ENCODE results near the gene FGF16. TPM values are rescaled to one million over a fixed set of nuclear protein-coding genes. Genes with fewer than 3 reads are reported as not detected.
A peak's percentile ranks its signal among the peaks of the same experiment; 100 is the strongest.
"Not testable (repeated sequence)": the region's sequence is repeated elsewhere in the genome, so short reads cannot be mapped to it uniquely, and the experiment has no call there.

FGF16 gene
- not detected for total RNA-seq

DNA sequence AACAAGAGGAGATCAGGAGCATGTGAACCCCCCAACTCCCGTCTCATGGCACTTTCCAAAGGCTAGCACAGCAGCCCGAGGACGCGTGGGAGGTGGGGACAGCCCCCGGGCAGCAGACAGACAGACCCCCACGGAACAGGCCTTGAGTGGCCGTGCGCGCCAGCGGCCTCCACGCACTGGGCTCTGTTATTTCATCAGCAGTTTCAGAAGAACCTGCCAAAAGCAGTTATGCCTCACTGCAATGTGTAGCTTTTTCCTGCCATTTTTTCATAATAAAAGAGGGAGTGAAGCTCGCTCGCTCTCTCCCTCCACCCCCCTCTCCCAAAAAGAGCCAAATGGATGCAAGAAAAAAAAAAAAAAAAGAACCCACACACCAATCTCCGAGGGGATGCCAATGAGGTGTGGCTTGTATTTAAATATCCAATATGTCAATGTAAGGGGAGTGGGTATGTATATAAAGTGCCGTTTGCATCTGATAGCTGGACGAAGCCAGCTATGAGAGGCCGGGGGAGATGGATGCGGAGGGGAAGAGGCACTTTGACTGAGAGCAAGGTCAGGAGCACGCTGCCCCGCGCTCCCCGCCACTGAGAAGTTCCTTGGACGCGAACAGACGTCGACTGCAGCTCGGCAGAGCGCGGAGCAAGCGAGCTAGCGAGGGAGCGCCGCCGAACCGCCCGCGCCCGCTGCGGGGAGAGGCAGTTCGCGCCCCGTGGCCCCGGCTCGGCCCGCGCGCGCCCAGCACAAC is at the start of gene FGF16:
TSS of gene FGF16 (plus strand) at position 482 of the 745 bp plus-strand sequence. CDS start 286 bp downstream, outside the sequence.
- Mint-ChIP-seq H3K4me1 (ENCODE audit: low read depth in 2 of 2) (peaks cover 0 to 6% of the 10 kb centered on the region in 2 donors), H3K4me3 (peak within 1 kb of the TSS; percentile 56), H3K27me3 (peaks cover 15 to 31% of the 10 kb centered on the region in 2 donors), H3K9me3 (no peaks in the 10 kb centered on the region), H3K36me3 (no peaks in the 10 kb centered on the region), H3K27ac (no peak within 1 kb of the TSS)
- DNase-seq (ENCODE audit: low spot score) (no peak), ATAC-seq (peak in 1 of 2 donors; percentile 48)

DNA sequence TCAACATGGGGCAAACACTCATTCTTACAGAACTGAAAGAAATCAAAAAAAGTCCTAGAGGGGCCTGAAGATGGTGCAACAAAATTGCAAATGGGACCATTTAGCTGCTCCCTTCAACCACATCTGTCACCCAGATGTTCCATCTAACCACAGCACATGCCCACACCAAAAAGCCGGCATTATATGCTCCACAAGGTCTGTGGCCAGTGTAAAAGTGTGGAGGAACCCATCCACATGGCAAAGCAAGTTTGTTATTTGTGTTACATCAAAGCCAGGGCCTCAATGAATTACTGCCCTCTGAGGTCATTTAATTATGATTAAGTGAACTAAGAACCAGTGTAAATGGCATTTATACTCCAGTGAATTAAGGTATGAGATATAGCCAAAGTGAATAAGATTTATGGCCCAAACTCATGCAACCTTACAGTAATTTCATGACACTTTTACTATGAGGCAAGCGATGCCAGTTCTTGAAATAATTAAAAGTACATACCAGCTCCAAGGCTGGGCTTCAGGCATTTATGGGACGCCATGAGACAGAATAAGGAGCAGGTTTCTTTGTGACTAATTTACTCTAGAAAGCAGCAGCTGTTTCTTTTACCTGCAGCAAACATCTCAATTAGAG is 48.7 kb upstream of the FGF16 start:
- no peak for ATAC-seq
- H3K27me3 Mint-ChIP-seq = peaks cover 0 to 8% of the 10 kb centered on the region in 2 donors
- H3K9me3 Mint-ChIP-seq = no peaks in the 10 kb centered on the region
- DNase-seq (ENCODE audit: low spot score) = no peak
- no peaks in the 10 kb centered on the region for H3K4me1 Mint-ChIP-seq (ENCODE audit: low read depth in 2 of 2)
- H3K36me3 Mint-ChIP-seq = no peaks in the 10 kb centered on the region
- H3K27ac Mint-ChIP-seq = no peak overlapping the region
- no peak overlapping the region for H3K4me3 Mint-ChIP-seq

DNA sequence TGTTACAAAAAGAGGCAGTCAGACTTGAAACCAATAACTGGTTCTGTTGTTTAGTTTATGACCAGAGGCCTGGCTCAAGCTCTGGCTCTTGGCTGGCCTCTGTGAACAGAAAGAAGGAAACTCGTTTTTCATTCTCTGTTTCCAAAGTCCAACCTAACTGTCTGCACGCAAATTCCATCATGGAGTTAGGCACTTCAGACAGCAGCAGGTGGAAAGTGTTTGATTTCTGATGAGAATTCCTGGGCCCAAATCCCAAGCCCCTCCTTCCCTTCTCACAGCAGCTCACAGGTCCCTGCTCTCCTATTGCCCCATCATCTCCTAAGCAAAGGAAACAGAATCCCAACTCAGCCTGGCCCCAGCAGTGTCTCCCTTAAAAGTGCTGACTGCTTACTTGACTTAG is 42.8 kb upstream of the FGF16 start:
- Mint-ChIP-seq H3K36me3 (no peaks in the 10 kb centered on the region), H3K4me1 (ENCODE audit: low read depth in 2 of 2) (no peaks in the 10 kb centered on the region), H3K4me3 (no peak overlapping the region), H3K9me3 (no peaks in the 10 kb centered on the region), H3K27me3 (peaks cover 12 to 18% of the 10 kb centered on the region in 2 donors), H3K27ac (no peak overlapping the region)
- DNase-seq (ENCODE audit: low spot score) = no peak
- ATAC-seq = no peak

DNA sequence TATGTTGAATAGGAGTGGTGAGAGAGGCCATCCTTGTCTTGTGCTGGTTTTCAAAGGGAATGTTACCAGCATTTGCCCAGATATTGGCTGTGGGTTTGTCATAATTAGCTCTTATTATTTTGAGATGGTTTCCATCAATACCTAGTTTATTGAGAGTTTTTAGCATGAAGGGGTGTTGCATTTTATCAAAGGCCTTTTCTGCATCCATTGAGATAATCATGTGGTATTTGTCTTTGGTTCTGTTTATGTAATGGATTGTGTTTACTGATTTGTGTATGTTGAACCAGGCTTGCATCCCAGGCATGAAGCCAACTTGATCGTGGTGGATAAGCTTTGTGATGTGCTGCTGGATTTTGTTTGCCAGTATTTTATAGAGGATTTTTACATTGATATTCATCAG is 39.4 kb upstream of the FGF16 start:
- H3K4me1 Mint-ChIP-seq (ENCODE audit: low read depth in 2 of 2); ATAC-seq; H3K36me3 Mint-ChIP-seq; H3K27ac Mint-ChIP-seq; DNase-seq (ENCODE audit: low spot score); H3K4me3 Mint-ChIP-seq; H3K9me3 Mint-ChIP-seq: not testable (repeated sequence)
- H3K27me3 Mint-ChIP-seq = peaks cover 21 to 23% of the 10 kb centered on the region in 2 donors

DNA sequence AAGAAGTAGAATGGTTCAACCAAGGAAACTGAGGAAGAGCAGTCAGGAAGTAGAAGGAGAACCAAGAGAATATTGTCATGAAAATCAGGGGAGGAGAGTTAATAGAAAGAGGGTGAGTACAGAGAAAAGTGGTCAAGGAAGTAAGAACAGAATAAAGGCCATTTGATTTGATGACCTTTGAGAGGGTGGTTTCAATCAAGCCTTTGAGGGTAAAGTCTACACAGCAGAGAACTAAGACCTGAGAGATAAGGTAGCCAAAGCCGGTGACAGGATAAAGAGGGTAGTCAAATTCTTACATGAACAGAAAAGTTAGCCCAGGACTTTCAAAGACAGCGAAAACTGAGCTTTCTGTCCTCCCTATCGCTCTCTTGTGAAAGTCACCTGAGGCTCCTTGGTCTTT is 34.6 kb upstream of the FGF16 start:
- DNase-seq (ENCODE audit: low spot score) (no peak), ATAC-seq (no peak)
- Mint-ChIP-seq H3K9me3 (no peaks in the 10 kb centered on the region), H3K4me3 (no peak overlapping the region), H3K4me1 (ENCODE audit: low read depth in 2 of 2) (no peaks in the 10 kb centered on the region), H3K27ac (no peak overlapping the region), H3K27me3 (peaks cover 23 to 29% of the 10 kb centered on the region in 2 donors), H3K36me3 (peaks cover 4% of the 10 kb centered on the region)

DNA sequence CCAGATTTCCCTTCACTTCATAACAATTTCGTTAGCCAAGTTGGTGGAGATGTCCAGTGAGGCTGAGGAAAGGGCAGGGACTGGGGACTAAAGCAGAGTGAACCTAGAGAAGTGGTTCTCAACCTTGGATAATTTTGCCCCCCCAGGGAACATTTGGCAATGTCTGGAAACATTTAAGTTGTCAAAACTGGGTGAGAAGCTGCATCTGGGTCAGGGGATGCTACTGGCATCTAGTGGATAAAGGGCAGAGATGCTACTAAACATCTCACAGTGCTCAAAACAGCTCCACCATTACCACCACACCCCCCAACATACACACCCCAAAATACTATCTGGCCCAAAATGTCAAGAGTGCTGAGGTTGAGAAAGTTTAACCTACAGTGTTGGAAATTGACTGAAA is 32.0 kb upstream of the FGF16 start:
- H3K36me3 Mint-ChIP-seq = peaks cover 4% of the 10 kb centered on the region
- H3K4me1 Mint-ChIP-seq (ENCODE audit: low read depth in 2 of 2) = no peaks in the 10 kb centered on the region
- ATAC-seq (no peak), DNase-seq (ENCODE audit: low spot score) (no peak)
- H3K27ac Mint-ChIP-seq = no peak overlapping the region
- no peaks in the 10 kb centered on the region for H3K9me3 Mint-ChIP-seq
- H3K27me3 Mint-ChIP-seq = peaks cover 10 to 13% of the 10 kb centered on the region in 2 donors
- H3K4me3 Mint-ChIP-seq = no peak overlapping the region

DNA sequence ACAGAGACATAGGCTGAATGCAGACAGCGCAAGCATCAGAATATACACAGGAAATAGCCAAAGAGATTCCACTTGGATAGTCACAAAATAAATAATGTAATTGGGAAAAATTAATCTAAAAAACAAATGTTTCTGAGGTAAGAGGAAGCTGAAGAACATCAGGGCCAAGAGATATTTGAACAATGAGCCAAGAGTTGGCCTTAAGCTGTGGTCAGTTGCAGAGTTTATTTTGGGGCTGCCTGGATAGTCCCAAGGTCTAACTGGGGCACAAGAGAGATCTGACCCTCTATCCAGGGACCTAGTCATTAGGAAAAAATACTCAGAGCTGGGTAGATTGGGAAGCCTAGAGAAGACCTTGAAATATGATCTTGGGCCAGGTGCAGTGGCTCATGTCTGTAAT is 31.3 kb upstream of the FGF16 start:
- peaks cover under 1% of the 10 kb centered on the region for H3K36me3 Mint-ChIP-seq
- H3K9me3 Mint-ChIP-seq = no peaks in the 10 kb centered on the region
- DNase-seq (ENCODE audit: low spot score) (no peak), ATAC-seq (no peak)
- no peak overlapping the region for H3K4me3 Mint-ChIP-seq
- H3K27ac Mint-ChIP-seq = no peak overlapping the region
- no peaks in the 10 kb centered on the region for H3K4me1 Mint-ChIP-seq (ENCODE audit: low read depth in 2 of 2)
- peaks cover 7 to 8% of the 10 kb centered on the region in 2 donors for H3K27me3 Mint-ChIP-seq

DNA sequence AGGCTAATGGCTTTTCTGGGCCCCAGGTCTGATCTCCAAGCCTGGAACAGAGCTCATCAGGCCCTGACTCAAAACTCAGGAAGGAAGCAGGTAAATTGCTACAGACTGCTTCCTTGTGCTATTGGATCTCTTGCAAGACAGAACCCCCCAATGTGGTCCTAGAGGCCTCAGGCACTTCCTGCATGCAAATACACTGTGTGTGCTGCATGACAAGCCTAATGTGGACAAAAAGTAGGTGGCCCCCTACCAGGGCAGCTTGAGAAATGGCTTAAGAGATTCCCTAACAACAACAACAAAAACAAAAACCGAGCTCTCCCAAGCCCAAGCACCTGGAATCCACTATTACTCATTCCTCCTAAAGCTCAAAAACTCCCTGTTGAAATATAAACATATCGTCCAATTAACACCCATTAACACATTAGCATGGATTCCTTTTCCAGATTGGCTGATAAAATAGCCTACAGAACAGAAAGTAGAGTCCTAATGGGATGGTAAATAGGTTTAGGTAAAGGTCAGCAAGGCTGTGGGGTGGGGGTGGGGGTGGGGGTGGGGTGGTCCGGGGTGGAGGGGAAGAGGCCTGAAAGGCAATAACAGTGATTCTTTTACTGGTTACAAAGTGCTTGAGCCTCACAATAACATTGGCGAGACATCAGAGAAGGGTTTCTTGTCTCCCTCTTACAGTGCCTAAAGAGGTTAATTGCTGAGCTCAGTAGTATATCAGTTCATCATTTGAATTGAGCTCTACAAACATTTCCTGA is 24.1 kb upstream of the FGF16 start:
- Mint-ChIP-seq H3K27ac (no peak overlapping the region), H3K27me3 (peaks cover 0 to 3% of the 10 kb centered on the region in 2 donors), H3K4me3 (no peak overlapping the region), H3K36me3 (no peaks in the 10 kb centered on the region), H3K9me3 (no peaks in the 10 kb centered on the region), H3K4me1 (ENCODE audit: low read depth in 2 of 2) (no peaks in the 10 kb centered on the region)
- ATAC-seq (no peak), DNase-seq (ENCODE audit: low spot score) (no peak)

DNA sequence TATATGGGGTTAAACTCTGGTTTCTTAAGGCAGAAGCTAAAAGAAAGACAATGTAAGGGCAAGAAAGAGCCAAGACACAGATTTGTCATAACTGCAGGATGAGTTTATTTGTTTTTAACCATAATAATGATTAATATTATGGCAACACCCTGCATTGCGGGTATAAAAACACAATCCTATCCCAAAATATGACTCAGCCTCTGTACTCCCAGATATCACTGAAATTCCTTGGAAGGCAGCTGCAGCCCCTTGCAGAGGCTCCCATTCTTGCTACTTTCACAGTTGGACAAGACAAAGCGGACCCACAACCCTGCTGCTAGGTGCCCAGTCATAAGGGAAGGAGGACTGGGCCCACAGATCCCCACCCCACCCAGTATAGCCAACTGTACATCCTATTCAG is 20.4 kb upstream of the FGF16 start:
- peaks cover 0 to 5% of the 10 kb centered on the region in 2 donors for H3K27me3 Mint-ChIP-seq

DNA sequence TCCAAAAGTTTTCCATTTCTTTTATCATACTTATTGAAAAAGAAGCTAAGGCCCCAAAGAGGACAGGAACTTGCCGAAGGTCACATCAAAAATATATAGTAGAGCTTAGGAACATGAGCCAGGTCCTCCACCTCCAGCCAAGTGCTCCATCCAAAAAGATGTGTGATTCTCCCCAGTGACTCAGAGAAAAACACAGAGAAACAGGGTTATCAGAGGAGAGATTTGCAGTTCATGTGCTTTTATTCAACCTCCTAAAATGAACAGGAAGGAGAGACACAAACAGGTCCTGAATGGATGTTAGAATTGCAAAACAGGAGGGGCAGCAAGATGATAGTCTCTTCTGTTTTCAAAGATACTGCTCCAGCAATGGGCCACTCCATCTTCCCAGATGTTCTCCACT is 19.6 kb upstream of the FGF16 start:
- no peak for DNase-seq (ENCODE audit: low spot score)
- H3K36me3 Mint-ChIP-seq = no peaks in the 10 kb centered on the region
- H3K4me3 Mint-ChIP-seq = no peak overlapping the region
- H3K27me3 Mint-ChIP-seq = peaks cover 0 to 5% of the 10 kb centered on the region in 2 donors
- no peak for ATAC-seq
- H3K9me3 Mint-ChIP-seq = no peaks in the 10 kb centered on the region
- no peak overlapping the region for H3K27ac Mint-ChIP-seq
- H3K4me1 Mint-ChIP-seq (ENCODE audit: low read depth in 2 of 2) = no peaks in the 10 kb centered on the region

More for the DNA sequence above, 20.4 kb upstream of the FGF16 start:
- no peak overlapping the region for H3K4me3 Mint-ChIP-seq
- ATAC-seq = no peak
- H3K9me3 Mint-ChIP-seq = no peaks in the 10 kb centered on the region
- no peaks in the 10 kb centered on the region for H3K4me1 Mint-ChIP-seq (ENCODE audit: low read depth in 2 of 2)
- no peak overlapping the region for H3K27ac Mint-ChIP-seq
- H3K36me3 Mint-ChIP-seq = no peaks in the 10 kb centered on the region
- DNase-seq (ENCODE audit: low spot score) = no peak

DNA sequence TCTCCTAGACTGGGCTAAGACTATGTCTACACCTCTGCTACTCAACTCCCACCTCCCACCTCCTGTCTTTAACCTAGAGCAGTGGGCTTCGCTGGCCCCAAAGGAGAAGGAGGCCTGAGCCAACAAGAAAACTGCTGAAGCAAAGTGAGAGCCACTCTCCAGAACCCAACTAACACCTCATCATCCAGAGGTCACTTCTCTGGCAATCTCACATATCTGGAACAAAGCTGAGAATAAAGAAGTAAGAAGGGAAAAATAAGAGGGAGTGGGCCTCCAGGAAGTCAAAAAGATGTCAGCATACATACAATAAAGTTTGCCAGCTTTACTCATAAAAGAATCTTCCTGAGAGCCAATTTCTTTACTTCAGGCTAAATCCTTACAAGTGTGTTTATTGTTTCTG is 18.6 kb upstream of the FGF16 start:
- peaks cover 0 to 5% of the 10 kb centered on the region in 2 donors for H3K27me3 Mint-ChIP-seq
- H3K27ac Mint-ChIP-seq = no peak overlapping the region
- no peaks in the 10 kb centered on the region for H3K4me1 Mint-ChIP-seq (ENCODE audit: low read depth in 2 of 2)

DNA sequence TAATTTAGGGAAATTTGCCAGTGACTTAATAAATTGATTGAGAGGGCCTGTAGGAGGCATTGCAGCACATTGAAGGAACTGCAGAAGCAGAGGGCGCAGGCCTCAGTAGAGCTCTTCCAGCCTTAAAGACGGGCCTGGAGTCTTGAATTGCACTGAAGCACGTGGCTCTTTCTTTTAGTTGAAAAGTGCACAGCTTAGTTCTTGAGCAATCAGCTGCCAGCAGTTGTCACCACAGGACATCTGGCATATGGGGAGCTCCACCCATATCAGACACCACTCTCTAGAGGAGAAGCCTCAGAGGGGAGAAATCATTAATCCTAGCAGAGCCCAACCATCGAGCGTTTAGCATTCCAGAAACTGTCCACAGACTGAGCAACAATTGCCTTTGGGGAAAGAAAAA is 16.0 kb upstream of the FGF16 start:
- Mint-ChIP-seq H3K27me3 (peaks cover 0 to 8% of the 10 kb centered on the region in 2 donors), H3K4me1 (ENCODE audit: low read depth in 2 of 2) (no peaks in the 10 kb centered on the region), H3K9me3 (no peaks in the 10 kb centered on the region), H3K4me3 (no peak overlapping the region), H3K27ac (no peak overlapping the region), H3K36me3 (no peaks in the 10 kb centered on the region)
- DNase-seq (ENCODE audit: low spot score) (no peak), ATAC-seq (no peak)

More for the DNA sequence above, 18.6 kb upstream of the FGF16 start:
- no peaks in the 10 kb centered on the region for H3K36me3 Mint-ChIP-seq
- DNase-seq (ENCODE audit: low spot score) (no peak), ATAC-seq (peak in 1 of 2 donors; percentile 40)
- H3K9me3 Mint-ChIP-seq = no peaks in the 10 kb centered on the region
- no peak overlapping the region for H3K4me3 Mint-ChIP-seq

DNA sequence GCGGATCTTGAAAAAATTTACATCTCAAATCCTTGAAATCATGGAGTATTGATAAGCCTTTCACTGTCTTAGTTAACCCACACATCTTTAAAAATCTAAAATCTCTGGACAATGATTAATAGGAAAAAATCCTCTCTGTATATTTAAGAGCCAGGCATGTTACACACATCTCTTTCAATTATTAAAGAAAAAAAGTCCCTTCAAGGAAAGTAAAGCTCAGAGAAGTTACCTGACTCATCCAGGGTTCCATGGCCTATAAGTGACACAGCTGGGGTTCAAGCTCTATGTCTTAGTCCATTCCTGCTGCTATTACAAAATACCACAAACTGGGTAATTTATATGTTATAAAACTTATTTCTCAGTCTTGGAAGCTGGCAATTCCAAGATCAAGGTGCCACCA is 14.2 kb upstream of the FGF16 start:
- no peak for ATAC-seq
- Mint-ChIP-seq H3K36me3 (no peaks in the 10 kb centered on the region), H3K9me3 (no peaks in the 10 kb centered on the region), H3K4me3 (no peak overlapping the region), H3K4me1 (ENCODE audit: low read depth in 2 of 2) (no peaks in the 10 kb centered on the region), H3K27me3 (peaks cover 0 to 5% of the 10 kb centered on the region in 2 donors), H3K27ac (no peak overlapping the region)
- DNase-seq (ENCODE audit: low spot score) = no peak

DNA sequence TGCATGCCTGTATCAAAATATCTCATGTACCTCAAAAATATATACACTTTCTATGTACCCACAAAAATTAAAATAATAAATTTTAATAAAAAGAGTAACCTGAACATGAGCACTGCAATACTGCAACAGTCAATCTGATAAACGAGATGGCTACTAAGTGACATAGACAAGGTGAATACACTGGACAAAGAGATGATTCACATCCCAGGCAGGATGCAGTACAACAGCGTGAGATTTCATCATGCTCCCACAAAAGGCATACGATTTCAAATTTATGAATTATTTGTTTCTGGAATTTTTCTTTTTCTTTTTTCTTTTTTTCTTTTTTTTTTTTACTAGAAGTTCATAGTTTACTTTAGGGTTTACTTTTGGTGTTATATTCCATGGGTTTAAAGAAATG is 12.2 kb upstream of the FGF16 start:
- H3K4me1 Mint-ChIP-seq (ENCODE audit: low read depth in 2 of 2) = no peaks in the 10 kb centered on the region

More for the DNA sequence above, 12.2 kb upstream of the FGF16 start:
- Mint-ChIP-seq H3K36me3 (no peaks in the 10 kb centered on the region), H3K27me3 (peaks cover 0 to 5% of the 10 kb centered on the region in 2 donors), H3K9me3 (no peaks in the 10 kb centered on the region), H3K4me3 (no peak overlapping the region), H3K27ac (no peak overlapping the region)
- ATAC-seq (no peak), DNase-seq (ENCODE audit: low spot score) (no peak)

Data from natural killer cell treated with Interleukin-12 subunit alpha and Interleukin-12 subunit beta and Interleukin-15 and Interleukin-18, amount 100 ng/mL, for 72 hours (primary cell).